ENCODE measurements around the gene UBE2E2.

DNA sequence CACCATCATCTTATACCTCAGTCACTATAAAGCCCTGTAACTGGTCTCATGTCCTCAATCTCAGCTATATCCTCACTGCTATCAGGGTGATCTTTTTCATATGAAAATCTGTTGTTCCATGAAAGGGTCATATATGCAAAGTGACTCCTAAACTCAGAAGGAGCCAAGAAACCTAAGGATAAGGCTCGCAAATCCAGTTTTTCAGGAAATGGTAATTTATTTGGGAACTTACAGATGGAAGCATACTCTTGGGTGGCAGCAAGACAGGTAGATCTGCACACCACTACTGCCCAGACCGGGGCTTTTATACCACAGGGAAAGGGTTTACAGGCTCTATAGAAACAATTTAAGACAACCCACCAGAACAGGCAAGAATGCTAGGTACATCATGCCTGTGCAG lies 272.3 kb downstream of the UBE2E2 start:
- TF ChIP-seq, protein P1, sequence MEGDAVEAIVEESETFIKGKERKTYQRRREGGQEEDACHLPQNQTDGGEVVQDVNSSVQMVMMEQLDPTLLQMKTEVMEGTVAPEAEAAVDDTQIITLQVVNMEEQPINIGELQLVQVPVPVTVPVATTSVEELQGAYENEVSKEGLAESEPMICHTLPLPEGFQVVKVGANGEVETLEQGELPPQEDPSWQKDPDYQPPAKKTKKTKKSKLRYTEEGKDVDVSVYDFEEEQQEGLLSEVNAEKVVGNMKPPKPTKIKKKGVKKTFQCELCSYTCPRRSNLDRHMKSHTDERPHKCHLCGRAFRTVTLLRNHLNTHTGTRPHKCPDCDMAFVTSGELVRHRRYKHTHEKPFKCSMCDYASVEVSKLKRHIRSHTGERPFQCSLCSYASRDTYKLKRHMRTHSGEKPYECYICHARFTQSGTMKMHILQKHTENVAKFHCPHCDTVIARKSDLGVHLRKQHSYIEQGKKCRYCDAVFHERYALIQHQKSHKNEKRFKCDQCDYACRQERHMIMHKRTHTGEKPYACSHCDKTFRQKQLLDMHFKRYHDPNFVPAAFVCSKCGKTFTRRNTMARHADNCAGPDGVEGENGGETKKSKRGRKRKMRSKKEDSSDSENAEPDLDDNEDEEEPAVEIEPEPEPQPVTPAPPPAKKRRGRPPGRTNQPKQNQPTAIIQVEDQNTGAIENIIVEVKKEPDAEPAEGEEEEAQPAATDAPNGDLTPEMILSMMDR (IDR thresholded peaks at IDR 0.05), result no peak
- no peak for TF ChIP-seq POLR2A (IDR thresholded peaks at IDR 0.05)
